Measurements from ENCODE around the gene JAGN1.
"Not testable (repeated sequence)": the region's sequence is repeated elsewhere in the genome, so short reads cannot be mapped to it uniquely, and the experiment has no call there.

DNA sequence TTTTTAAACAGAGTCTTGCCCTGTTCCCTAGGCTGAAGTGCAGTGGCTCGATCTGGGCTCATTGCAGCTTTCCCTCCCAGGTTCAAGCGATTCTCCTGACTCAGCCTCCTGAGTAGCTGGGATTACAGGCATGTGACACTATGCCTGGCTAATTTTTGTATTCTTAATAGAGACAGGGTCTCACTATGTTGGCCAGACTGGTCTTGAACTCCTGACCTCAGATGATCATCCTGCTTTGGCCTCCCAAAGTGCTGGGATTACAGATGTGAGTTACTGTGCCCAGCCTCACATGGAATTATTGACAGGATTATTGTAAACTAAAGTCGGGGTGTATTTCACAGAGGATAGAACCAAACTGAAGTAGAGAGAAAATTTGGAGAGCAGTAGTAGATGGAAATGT, 5.3 kb downstream of the JAGN1 start:
- TF ChIP-seq, protein P1, sequence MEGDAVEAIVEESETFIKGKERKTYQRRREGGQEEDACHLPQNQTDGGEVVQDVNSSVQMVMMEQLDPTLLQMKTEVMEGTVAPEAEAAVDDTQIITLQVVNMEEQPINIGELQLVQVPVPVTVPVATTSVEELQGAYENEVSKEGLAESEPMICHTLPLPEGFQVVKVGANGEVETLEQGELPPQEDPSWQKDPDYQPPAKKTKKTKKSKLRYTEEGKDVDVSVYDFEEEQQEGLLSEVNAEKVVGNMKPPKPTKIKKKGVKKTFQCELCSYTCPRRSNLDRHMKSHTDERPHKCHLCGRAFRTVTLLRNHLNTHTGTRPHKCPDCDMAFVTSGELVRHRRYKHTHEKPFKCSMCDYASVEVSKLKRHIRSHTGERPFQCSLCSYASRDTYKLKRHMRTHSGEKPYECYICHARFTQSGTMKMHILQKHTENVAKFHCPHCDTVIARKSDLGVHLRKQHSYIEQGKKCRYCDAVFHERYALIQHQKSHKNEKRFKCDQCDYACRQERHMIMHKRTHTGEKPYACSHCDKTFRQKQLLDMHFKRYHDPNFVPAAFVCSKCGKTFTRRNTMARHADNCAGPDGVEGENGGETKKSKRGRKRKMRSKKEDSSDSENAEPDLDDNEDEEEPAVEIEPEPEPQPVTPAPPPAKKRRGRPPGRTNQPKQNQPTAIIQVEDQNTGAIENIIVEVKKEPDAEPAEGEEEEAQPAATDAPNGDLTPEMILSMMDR (IDR thresholded peaks at IDR 0.05; ENCODE audit: control extremely low read depth in 1 of 3, insufficient read depth in 1 of 3, low read depth in 1 of 3, low read length in 3 of 3) = not testable (repeated sequence)
- not testable (repeated sequence) for TF ChIP-seq RFX5 (IDR thresholded peaks at IDR 0.05; ENCODE audit: borderline replicate concordance, low read depth, low read length); CEBPB (IDR thresholded peaks at IDR 0.05; ENCODE audit: low read depth, low read length); ZNF274 (IDR thresholded peaks at IDR 0.05; ENCODE audit: borderline replicate concordance, extremely low read depth, low read length); POLR2A (IDR thresholded peaks at IDR 0.05; ENCODE audit: control extremely low read depth in 1 of 2, low read depth in 2 of 2, low read length in 2 of 2); POLR2AphosphoS5 (IDR thresholded peaks at IDR 0.05; ENCODE audit: low read depth, low read length); TCF12 (IDR thresholded peaks at IDR 0.05; ENCODE audit: low read depth, low read length); SUZ12 (IDR thresholded peaks at IDR 0.05; ENCODE audit: low read length); YY1 (IDR thresholded peaks at IDR 0.05; ENCODE audit: low read depth, low read length); JUND (IDR thresholded peaks at IDR 0.05; ENCODE audit: low read length); EZH2 (IDR thresholded peaks at IDR 0.05; ENCODE audit: low read depth, low read length, severe bottlenecking)
